Esophagus muscularis mucosa (tissue), 4 donors: ENCODE data around the gene DNAJC16. TPM values are rescaled to one million over a fixed set of nuclear protein-coding genes. Genes with fewer than 3 reads are reported as not detected.

Experiments
- DNase-seq: peaks from one replicate; pipeline ENCODE4 v3.0.0-alpha.2; 2017; ENCODE audit errors: extremely low spot score
- H3K27ac ChIP-seq, 4 donors: fragments of 200-600 bp; sonication (generic); replicated peaks in 1 of 4; 1 replicate in 3 of 4; 2 replicates in 1 of 4; pipeline ENCODE4 v1.5.1; 2016 to 2019; ENCODE audit warnings: mild to moderate bottlenecking in 1 of 4
- H3K27me3 ChIP-seq, 4 donors: fragments of 200-600 bp; sonication (generic); one replicate each; pipeline versions ENCODE4 v1.5.1 to v1.6.0; 2016 to 2019
- H3K36me3 ChIP-seq, 4 donors: fragments of 200-600 bp; sonication (generic); one replicate each; pipeline ENCODE4 v1.5.1; 2016 to 2019
- H3K4me1 ChIP-seq, 4 donors: fragments of 200-600 bp; sonication (generic); one replicate each; pipeline ENCODE4 v1.5.1; 2016 to 2019
- H3K4me3 ChIP-seq, 4 donors: fragments of 200-600 bp; sonication (generic); 1 replicate in 2 of 4; 2 replicates in 2 of 4; pipeline ENCODE4 v1.5.1; 2016 to 2019; ENCODE audit warnings: mild to moderate bottlenecking in 4 of 4, moderate library complexity in 1 of 4
- H3K9me3 ChIP-seq, 4 donors: fragments of 200-600 bp; sonication (generic); 1 replicate in 3 of 4; 2 replicates in 1 of 4; pipeline ENCODE4 v1.5.1; 2016 to 2019
- EP300 ChIP-seq: sonication (generic); formaldehyde crosslinking; IDR thresholded peaks from one replicate; pipeline ENCODE4 v1.6.1; 2017; ENCODE audit warnings: antibody characterized with exemption
- POLR2A ChIP-seq: fragments of 450-650 bp; IDR thresholded peaks from one replicate; pipeline ENCODE4 v1.6.1; 2017; ENCODE audit warnings: antibody characterized with exemption, moderate library complexity, mild to moderate bottlenecking, low read depth
- POLR2AphosphoS5 ChIP-seq, 2 donors: sonication (generic); formaldehyde crosslinking; IDR thresholded peaks; one replicate each; pipeline ENCODE4 v1.6.1; 2017; ENCODE audit warnings: antibody characterized with exemption in 2 of 2
- WGBS: methylation state at CpG from one replicate; pipeline ENCODE4 v1.1.5; 2018; 5-methylcytosine and 5-hydroxymethylcytosine counted together
- intact Hi-C: fragments of 100-400 bp; cut with DNase I; formaldehyde crosslinking; loops from one replicate; pipeline ENCODE4 v1.15.1; 2023
- total RNA-seq, 4 donors: library from RNA; depleted of rRNA; stranded (reverse); fragments of >200 nt; gene quantifications; one replicate each; pipeline versions ENCODE4 v1.1.0 to v1.2.1, GENCODE V29; 2016
- TF ChIP-seq, protein P1 (sequence below), 3 experiments: fragments of 200-600 bp in 2 of 3; fragments of 450-650 bp in 1 of 3; sonication (generic) in 2 of 3; IDR thresholded peaks; one replicate each; pipeline ENCODE4 v1.5.1; 2017 to 2019; ENCODE audit warnings: antibody characterized with exemption in 3 of 3, mild to moderate bottlenecking in 2 of 3, moderate library complexity in 1 of 3

Gene DNAJC16
- total RNA-seq, 4 donors from 2014 or later = 12.0 to 13.0 (median 12.4) TPM

DNA sequence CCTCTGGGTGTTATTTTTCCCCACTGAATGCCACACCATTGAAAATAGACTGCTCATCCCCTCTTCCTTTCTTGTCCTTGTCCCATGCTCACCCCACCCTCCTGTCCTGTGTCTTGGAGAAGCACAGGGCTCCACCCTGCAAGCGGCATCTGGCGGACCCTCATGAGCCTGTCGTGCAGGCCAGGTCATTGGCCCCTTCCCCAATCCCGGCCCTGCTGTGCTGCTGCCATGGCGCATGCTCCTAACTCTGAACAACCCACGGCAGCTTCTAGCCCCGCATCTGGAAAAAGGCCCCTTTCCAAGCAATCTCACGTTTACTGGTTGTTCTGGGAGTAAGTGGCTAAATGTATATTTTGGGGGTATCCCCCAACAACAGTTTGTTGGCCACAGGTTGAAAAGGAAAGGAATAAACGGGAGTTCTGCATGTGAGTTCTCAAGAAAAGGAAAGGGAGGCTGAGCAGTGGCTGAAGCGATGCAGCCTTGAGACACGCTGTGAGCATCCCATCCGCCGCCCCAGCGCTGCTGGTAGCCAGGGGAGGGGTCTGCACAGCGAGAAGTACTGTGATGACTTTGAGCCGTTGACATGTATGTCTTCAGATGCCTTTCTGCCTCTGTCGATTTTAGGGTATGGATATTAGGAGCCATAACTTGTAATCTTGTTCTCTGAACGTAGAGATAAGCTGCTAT is 41.9 kb downstream of the DNAJC16 start:
- intact Hi-C loops = no loop called here
- H3K4me1 ChIP-seq = no peaks in the 10 kb centered on the region
- H3K27me3 ChIP-seq = no peaks in the 10 kb centered on the region
- no peak for DNase-seq
- WGBS = 91% methylated on average over 18 of the region's 18 CpGs
- H3K27ac ChIP-seq = no peak overlapping the region
- H3K4me3 ChIP-seq = no peak overlapping the region
- no peaks in the 10 kb centered on the region for H3K9me3 ChIP-seq
- TF ChIP-seq EP300 (no peak), POLR2A (no peak)
- TF ChIP-seq, protein P1, sequence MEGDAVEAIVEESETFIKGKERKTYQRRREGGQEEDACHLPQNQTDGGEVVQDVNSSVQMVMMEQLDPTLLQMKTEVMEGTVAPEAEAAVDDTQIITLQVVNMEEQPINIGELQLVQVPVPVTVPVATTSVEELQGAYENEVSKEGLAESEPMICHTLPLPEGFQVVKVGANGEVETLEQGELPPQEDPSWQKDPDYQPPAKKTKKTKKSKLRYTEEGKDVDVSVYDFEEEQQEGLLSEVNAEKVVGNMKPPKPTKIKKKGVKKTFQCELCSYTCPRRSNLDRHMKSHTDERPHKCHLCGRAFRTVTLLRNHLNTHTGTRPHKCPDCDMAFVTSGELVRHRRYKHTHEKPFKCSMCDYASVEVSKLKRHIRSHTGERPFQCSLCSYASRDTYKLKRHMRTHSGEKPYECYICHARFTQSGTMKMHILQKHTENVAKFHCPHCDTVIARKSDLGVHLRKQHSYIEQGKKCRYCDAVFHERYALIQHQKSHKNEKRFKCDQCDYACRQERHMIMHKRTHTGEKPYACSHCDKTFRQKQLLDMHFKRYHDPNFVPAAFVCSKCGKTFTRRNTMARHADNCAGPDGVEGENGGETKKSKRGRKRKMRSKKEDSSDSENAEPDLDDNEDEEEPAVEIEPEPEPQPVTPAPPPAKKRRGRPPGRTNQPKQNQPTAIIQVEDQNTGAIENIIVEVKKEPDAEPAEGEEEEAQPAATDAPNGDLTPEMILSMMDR (IDR thresholded peaks at IDR 0.05) = no peak
- peaks cover 51 to 81% (median 71%) of the 10 kb centered on the region in 4 donors for H3K36me3 ChIP-seq

DNA sequence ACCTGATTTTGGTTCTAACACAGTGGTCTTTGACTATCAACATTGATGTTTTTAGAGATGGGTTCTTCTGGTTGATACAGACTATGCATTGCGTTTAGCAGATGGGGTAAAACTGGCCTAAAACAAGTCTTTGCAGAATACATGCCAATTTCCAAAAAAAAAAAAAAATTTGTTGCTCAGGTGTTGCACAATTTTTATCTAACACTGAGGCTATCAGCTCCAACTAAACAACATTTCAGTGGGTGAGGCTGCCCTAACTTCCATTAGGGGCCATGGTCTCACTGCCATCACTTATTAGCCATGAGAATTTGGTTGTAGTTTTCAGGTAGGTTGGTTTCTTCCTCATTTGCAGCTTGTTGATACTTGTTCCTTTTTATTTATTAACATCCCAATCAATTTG is 44.2 kb downstream of the DNAJC16 start:
- peaks cover 27 to 69% (median 51%) of the 10 kb centered on the region in 4 donors for H3K36me3 ChIP-seq
- intact Hi-C loops = no loop called here

DNA sequence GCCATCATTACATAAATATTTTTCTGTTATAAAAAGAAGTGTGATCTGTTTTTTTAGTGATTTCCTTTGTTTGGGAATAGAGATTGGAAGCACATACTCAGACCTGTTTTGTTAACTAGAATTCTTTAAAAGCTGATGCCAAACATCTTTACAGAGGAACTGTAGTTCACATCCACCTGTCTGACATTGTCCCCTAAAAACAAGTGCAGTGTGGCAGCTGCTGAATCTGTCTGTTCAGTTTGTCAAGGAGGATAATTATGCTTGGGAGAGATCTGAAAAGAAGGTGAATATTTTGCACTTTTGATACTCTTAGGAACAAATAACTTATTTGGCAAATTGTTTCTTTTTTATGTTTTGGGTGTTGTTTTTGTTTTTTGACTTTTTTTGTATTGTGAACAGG is 44.6 kb downstream of the DNAJC16 start:
- DNase-seq = no peak
- Histone ChIP-seq H3K27me3 (no peaks in the 10 kb centered on the region), H3K27ac (no peak overlapping the region), H3K4me3 (no peak overlapping the region), H3K4me1 (no peaks in the 10 kb centered on the region), H3K36me3 (peaks cover 23 to 65% (median 47%) of the 10 kb centered on the region in 4 donors), H3K9me3 (no peaks in the 10 kb centered on the region)
- intact Hi-C loops = no loop called here
- TF ChIP-seq, protein P1 (IDR thresholded peaks at IDR 0.05) = no peak
- no peak for TF ChIP-seq POLR2AphosphoS5 (IDR thresholded peaks at IDR 0.05)
- no peak for TF ChIP-seq EP300
- TF ChIP-seq POLR2A = no peak

More for the DNA sequence above, 44.2 kb downstream of the DNAJC16 start:
- Histone ChIP-seq H3K27ac (no peak overlapping the region), H3K9me3 (no peaks in the 10 kb centered on the region), H3K4me1 (no peaks in the 10 kb centered on the region), H3K27me3 (no peaks in the 10 kb centered on the region), H3K4me3 (no peak overlapping the region)
- TF ChIP-seq POLR2A = no peak
- no peak for DNase-seq
- 100% methylated on average over 1 of the region's 1 CpG for WGBS

DNA sequence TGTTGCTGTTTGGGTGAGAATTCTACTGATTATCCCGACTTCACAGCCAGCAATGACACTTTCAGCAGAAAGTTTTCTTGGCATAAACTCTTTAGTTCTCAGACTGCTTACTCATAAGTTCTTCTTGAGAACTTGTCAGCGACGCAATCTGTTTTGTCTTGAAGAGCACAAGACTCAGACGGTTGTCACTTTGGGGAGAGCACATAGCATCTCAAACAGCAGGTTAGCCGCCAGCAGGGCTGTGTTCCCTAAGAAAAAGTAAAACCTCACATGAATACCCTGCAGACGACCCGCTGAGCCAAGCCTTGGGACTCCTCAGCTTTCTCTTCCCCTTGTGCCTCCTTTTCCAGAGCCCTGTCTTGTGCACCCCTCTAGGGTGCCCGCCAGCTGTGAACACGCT is 46.8 kb downstream of the DNAJC16 start:
- WGBS = 75% methylated on average over 9 of the region's 9 CpGs
- Histone ChIP-seq H3K36me3 (peaks cover 3 to 43% (median 25%) of the 10 kb centered on the region in 4 donors), H3K27ac (peak overlapping the region in 1 of 4 donors; percentile 31), H3K4me3 (no peak overlapping the region), H3K4me1 (no peaks in the 10 kb centered on the region), H3K9me3 (no peaks in the 10 kb centered on the region), H3K27me3 (no peaks in the 10 kb centered on the region)
- DNase-seq = no peak
- TF ChIP-seq EP300 (no peak), POLR2A (no peak)
- TF ChIP-seq, protein P1 (IDR thresholded peaks at IDR 0.05) = no peak
- intact Hi-C loops = no loop called here

DNA sequence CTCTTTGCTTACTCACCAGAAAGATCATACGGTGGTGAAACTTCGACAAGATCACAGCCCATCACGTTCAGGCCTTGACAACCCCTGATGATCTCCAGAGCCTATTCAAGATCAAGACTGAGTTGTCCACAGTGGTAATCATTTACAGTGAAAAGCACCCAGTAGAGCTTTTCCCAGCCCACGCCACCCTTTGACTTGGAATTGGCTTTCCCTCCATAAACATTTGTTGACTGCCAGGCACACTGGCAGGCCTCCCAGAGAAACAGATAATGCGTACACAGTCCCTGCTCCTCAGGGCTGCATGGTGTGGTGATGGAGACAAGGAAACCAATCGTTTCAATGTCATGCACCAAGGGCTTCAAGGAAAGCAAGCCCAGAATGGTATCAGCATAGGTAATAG is 48.1 kb downstream of the DNAJC16 start:
- WGBS = 86% methylated on average over 6 of the region's 6 CpGs
- intact Hi-C loops = no loop called here
- Histone ChIP-seq H3K27ac (no peak overlapping the region), H3K36me3 (peaks cover 0 to 30% (median 13%) of the 10 kb centered on the region in 4 donors), H3K4me3 (no peak overlapping the region), H3K9me3 (no peaks in the 10 kb centered on the region), H3K4me1 (peaks cover 0 to 5% (median 2%) of the 10 kb centered on the region in 4 donors), H3K27me3 (no peaks in the 10 kb centered on the region)
- TF ChIP-seq EP300 = no peak
- TF ChIP-seq, protein P1 (IDR thresholded peaks at IDR 0.05) = no peak
- no peak for TF ChIP-seq POLR2AphosphoS5 (IDR thresholded peaks at IDR 0.05)
- TF ChIP-seq POLR2A = no peak
- DNase-seq = no peak
